SK-N-MC (cell line): ENCODE results near the gene MYH9.

ENCODE experiments used
- DNase-seq: peaks from one replicate; pipeline ENCODE4 v3.0.0-alpha.2; 2011; ENCODE audit warnings: low read depth, low spot score
- H3K27ac ChIP-seq: fragments of 200-600 bp; sonication (generic); 2 replicates; pipeline ENCODE4 v1.5.1; 2016; ENCODE audit warnings: mixed run types
- H3K36me3 ChIP-seq: fragments of 200-600 bp; sonication (generic); 2 replicates; pipeline ENCODE4 v1.6.1; 2017; ENCODE audit warnings: antibody characterized with exemption, low read length, mixed read lengths; ENCODE audit not compliant: insufficient read depth
- H3K4me3 ChIP-seq: fragments of 200-600 bp; sonication (generic); 2 replicates; pipeline ENCODE4 v1.5.1; 2016
- H3K9ac ChIP-seq: fragments of 200-600 bp; sonication (generic); 2 replicates; pipeline ENCODE4 v1.8.0; 2017; ENCODE audit warnings: mixed run types, mixed read lengths; ENCODE audit not compliant: insufficient read length
- H3K9me3 ChIP-seq: fragments of 200-600 bp; sonication (generic); 2 replicates; pipeline ENCODE4 v1.6.1; 2017; ENCODE audit warnings: low read depth, mild to moderate bottlenecking, antibody characterized with exemption, low read length, moderate library complexity, mixed read lengths
- EZH2 ChIP-seq: fragments of 200-600 bp; sonication (generic); IDR thresholded peaks from one replicate; pipeline ENCODE4 v1.6.1; 2017; ENCODE audit warnings: antibody characterized with exemption
- FOXP2 ChIP-seq: optimal IDR thresholded peaks from 2 replicates; pipeline ENCODE3; 2011; ENCODE audit warnings: mild to moderate bottlenecking, moderate library complexity; ENCODE audit not compliant: insufficient read depth; ENCODE audit errors: extremely low read length, control extremely low read depth
- POLR2AphosphoS5 ChIP-seq: IDR thresholded peaks from 2 replicates; pipeline ENCODE4 v1.6.1; 2012; ENCODE audit warnings: mild to moderate bottlenecking, low read depth, low read length, borderline replicate concordance

Gene MYH9

GRCh38 chr22:36384766-36385481 lies 2.8 kb downstream of the MYH9 start:
- no peaks in the 10 kb centered on the region for H3K9me3 ChIP-seq
- peak; percentile 66 for TF ChIP-seq FOXP2
- no peak for TF ChIP-seq POLR2AphosphoS5
- H3K9ac ChIP-seq: peak overlapping the region; percentile 88
- peak overlapping the region; percentile 85 for H3K27ac ChIP-seq
- H3K4me3 ChIP-seq: peak overlapping the region; percentile 90
- DNase-seq: peak; percentile 50
- H3K36me3 ChIP-seq: no peaks in the 10 kb centered on the region

DNA sequence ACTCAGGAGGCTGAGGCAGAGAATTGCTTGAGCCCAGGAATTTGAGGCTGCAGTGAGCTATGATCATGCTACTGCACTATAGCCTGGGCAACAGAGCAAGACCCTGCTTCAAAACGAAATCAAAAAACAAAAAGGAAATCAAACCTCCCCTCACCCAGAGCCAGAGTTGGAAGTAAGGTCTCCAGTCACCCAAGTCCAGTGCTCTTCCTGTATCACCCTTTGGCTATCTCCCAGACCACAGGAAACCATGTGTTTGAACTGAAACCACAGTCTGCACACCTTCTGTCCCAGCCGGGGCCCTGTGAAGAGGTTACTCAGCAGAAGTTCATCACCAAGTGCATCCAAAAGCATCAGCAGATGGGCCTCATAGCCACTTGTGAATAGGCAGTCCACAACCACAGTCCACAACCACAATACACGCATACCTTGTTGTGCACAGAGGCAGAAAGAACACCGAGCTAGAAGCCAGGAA lies 4.6 kb downstream of the MYH9 start:
- DNase-seq: no peak
- TF ChIP-seq EZH2 (no peak), POLR2AphosphoS5 (no peak), FOXP2 (no peak)
- H3K4me3 ChIP-seq: no peak overlapping the region
- H3K27ac ChIP-seq: no peak overlapping the region
- H3K9me3 ChIP-seq: no peaks in the 10 kb centered on the region
- H3K9ac ChIP-seq: no peak overlapping the region
- H3K36me3 ChIP-seq: no peaks in the 10 kb centered on the region

- no peaks in the 10 kb centered on the region for H3K36me3 ChIP-seq
Observed at GRCh38 chr22:36381513-36382128, 6.1 kb downstream of the MYH9 start.

GRCh38 chr22:36379593-36380361 lies 8.0 kb downstream of the MYH9 start:
- Histone ChIP-seq H3K4me3 (no peak overlapping the region), H3K36me3 (no peaks in the 10 kb centered on the region), H3K27ac (no peak overlapping the region), H3K9me3 (no peaks in the 10 kb centered on the region), H3K9ac (no peak overlapping the region)
- no peak for TF ChIP-seq POLR2AphosphoS5
- TF ChIP-seq EZH2: no peak
- no peak for TF ChIP-seq FOXP2
- DNase-seq: no peak

More at GRCh38 chr22:36381513-36382128, 6.1 kb downstream of the MYH9 start:
- Histone ChIP-seq H3K27ac (no peak overlapping the region), H3K9me3 (no peaks in the 10 kb centered on the region), H3K9ac (no peak overlapping the region), H3K4me3 (no peak overlapping the region)
- TF ChIP-seq EZH2 (no peak), POLR2AphosphoS5 (no peak), FOXP2 (no peak)
- no peak for DNase-seq

DNA sequence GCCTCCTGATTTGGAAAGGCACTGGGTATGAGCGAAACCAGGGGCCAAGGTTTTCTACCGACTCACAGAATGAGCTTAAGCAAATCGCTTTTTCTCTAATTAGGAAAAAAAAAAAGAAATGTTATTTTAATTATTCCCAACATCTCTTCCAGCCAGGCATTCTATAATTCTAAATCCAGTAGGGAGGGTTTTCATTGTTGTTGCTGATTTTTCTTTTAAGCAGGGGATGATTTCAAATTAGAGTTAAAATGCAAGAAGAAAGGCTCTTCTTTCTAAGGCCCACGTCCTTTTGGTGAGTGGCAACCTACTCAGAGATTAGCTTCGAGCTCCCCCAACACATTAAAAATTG lies 8.9 kb downstream of the MYH9 start:
- TF ChIP-seq POLR2AphosphoS5: no peak
- TF ChIP-seq EZH2: no peak
- TF ChIP-seq FOXP2: no peak
- Histone ChIP-seq H3K27ac (no peak overlapping the region), H3K4me3 (no peak overlapping the region), H3K36me3 (no peaks in the 10 kb centered on the region), H3K9me3 (no peaks in the 10 kb centered on the region), H3K9ac (no peak overlapping the region)
- DNase-seq: no peak

DNA sequence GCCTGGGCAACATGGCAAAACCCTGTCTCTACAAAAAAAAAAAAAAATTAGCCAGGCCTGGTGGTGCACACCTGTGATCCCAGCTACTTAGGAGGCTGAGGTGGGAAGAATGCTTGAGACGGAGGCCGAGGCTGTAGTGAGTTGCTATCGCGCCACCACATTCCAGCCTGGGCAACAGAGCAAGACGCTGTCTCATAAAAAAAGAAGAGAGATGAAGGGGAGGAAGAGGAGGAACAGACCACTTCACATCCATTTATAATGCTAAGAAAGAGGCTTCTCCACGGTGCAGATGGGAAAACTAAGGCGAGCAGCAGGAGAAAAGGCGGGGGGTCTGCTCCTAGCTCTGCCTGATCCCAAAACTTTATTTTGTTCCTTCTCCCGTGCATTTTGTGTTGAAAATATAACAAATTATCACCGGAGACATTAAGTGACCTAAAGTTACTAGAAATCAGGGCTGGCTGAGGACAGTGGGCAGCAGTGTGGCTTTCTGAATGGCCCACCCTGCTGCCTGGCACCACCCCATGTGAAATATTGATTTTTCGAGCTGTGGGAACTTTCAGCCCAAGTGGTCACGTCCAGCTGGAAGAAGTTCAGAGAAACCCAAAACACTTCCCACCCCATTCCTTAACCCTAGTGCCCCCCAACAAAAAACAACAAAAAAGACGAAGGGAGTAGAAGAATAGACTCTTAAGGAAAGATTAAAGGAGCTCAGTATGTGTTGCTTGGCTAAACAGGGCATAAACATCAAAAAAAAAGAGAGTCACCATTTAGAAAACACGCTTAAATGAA lies 9.5 kb downstream of the MYH9 start:
- Histone ChIP-seq H3K9ac (no peak overlapping the region), H3K36me3 (no peaks in the 10 kb centered on the region), H3K27ac (no peak overlapping the region), H3K9me3 (no peaks in the 10 kb centered on the region), H3K4me3 (no peak overlapping the region)
- no peak for DNase-seq
- TF ChIP-seq POLR2AphosphoS5 (no peak), EZH2 (no peak), FOXP2 (no peak)

DNA sequence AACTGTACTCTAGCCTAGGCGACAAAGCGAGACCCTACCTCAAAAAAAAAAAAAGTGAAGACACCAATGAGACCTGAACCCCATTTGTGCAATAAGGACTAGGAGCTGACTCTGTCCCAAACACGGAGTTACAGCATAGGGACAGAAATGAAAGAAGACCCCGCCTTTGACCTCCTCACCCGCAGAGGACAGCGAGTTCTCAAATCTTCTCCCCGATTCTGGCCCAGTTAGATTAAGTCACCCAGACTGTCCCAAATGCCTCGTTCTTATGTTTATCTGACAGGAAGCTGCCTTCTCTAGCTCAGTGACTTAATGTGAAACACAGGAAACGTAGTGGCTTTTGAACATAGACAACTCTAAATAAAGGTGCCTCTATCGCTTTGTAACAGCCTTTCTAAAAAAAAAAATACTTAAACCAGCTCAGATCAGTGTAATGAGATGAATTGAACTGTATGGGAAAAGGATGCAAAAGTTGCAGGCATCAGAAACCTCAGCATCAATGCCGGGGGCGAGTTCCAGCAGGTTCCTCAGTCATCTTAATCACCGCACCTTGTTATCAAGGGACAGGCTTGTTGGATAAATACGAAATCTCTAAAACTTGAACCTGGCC lies 10.6 kb downstream of the MYH9 start:
- Histone ChIP-seq H3K9ac (no peak overlapping the region), H3K9me3 (no peaks in the 10 kb centered on the region), H3K27ac (no peak overlapping the region), H3K4me3 (no peak overlapping the region), H3K36me3 (no peaks in the 10 kb centered on the region)
- TF ChIP-seq POLR2AphosphoS5 (no peak), EZH2 (no peak), FOXP2 (no peak)
- DNase-seq: no peak
